H1 (cell line): ENCODE data around the gene AKAP8.

Source experiments
- CTCF ChIP-seq, 3 experiments: IDR thresholded peaks; 1 replicate in 2 of 3; 2 replicates in 1 of 3; pipeline versions ENCODE4 v1.5.1 to v1.6.1; 2011; ENCODE audit warnings: low read length in 3 of 3, mild to moderate bottlenecking in 3 of 3, inconsistent platforms in 2 of 3, low read depth in 1 of 3, moderate library complexity in 1 of 3; ENCODE audit not compliant: insufficient read depth in 1 of 3; ENCODE audit errors: control extremely low read depth in 1 of 3
- POLR2A ChIP-seq, 2 experiments: IDR thresholded peaks; 1 replicate in 1 of 2; 2 replicates in 1 of 2; pipeline ENCODE4 v1.6.1; 2011; ENCODE audit warnings: low read depth in 2 of 2, low read length in 2 of 2, mild to moderate bottlenecking in 2 of 2; ENCODE audit errors: control extremely low read depth in 1 of 2

GRCh38 chr19:15381429-15381828 lies 1.8 kb upstream of the AKAP8 start:
- TF ChIP-seq POLR2A (IDR thresholded peaks at IDR 0.05; ENCODE audit: control extremely low read depth in 1 of 2, low read depth in 2 of 2, low read length in 2 of 2), result no peak
- TF ChIP-seq CTCF (IDR thresholded peaks at IDR 0.05; ENCODE audit: control extremely low read depth in 1 of 3, insufficient read depth in 1 of 3, low read depth in 1 of 3, low read length in 3 of 3), result no peak
